Activated CD4-positive, alpha-beta T cell treated with anti-CD3 and anti-CD28 coated beads, Interleukin-2, amount 50 U/mL, for 48 hours (primary cell): ENCODE data around the gene SCAANT1.
A peak's percentile ranks its signal among the peaks of the same experiment; 100 is the strongest.

Source experiments
- DNase-seq, 2 experiments: peaks; one replicate each; pipeline ENCODE4 v3.0.0-alpha.2; 2020

Gene SCAANT1

DNA sequence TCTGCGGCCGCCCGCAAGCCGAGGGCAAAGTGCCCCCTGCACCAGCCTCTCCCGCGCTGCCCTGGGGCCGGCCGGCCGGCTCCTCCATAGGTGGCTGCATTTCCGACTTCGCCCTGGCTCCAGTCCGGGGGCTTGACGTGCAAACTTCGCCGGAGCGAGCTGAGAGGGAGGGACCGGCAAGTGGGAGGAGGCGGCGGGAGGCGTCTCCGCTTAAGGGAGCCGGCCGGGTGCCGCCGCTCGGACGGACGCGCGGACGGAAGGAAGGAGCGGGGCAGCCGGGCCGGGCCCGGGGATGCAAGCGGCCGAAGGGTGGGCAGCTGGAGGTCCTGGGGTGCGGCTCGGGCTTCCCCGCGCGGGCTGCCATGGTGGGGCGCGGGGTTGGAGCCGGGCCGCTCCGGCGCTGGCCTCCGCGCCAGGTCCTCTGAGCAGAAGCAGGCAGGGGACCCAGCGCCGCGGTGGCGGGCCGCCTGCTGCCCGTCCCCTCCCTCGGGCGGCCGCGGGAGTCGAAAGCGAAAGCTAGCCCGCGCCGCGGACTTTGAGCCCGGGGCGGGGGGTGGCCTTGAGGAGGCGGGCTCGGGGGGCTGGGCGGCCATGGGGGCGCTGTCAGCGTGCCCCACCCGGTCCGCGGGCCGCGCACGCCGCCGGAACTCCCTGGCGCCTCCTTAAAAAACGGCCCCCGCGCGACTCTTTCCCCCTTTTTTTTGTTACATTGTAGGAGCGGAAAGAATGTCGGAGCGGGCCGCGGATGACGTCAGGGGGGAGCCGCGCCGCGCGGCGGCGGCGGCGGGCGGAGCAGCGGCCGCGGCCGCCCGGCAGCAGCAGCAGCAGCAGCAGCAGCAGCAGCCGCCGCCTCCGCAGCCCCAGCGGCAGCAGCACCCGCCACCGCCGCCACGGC is at the start of gene SCAANT1:
SCAANT1 (minus strand) TSS at position 511 of the 895 bp plus-strand sequence.
- peak; percentile 77 to 81 for DNase-seq

DNA sequence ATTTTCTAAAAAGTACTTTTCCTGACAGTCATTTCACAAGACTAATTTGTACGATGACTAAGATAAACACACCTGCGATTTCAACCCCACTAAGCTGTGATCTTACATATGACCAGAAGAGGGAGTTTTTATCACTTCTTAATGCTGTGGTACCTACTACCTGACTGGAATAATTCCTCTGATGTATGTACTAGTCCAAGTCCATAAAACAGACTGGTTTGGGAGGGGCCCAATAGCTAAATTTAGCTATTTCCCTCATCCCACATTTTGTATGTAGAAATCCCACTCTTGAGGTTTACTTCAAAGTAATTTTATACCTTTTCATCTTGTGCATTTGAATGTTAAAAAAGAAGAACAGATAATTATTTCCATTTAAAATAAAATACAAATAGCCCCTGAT is 49.7 kb upstream of the SCAANT1 start:
- no peak for DNase-seq

DNA sequence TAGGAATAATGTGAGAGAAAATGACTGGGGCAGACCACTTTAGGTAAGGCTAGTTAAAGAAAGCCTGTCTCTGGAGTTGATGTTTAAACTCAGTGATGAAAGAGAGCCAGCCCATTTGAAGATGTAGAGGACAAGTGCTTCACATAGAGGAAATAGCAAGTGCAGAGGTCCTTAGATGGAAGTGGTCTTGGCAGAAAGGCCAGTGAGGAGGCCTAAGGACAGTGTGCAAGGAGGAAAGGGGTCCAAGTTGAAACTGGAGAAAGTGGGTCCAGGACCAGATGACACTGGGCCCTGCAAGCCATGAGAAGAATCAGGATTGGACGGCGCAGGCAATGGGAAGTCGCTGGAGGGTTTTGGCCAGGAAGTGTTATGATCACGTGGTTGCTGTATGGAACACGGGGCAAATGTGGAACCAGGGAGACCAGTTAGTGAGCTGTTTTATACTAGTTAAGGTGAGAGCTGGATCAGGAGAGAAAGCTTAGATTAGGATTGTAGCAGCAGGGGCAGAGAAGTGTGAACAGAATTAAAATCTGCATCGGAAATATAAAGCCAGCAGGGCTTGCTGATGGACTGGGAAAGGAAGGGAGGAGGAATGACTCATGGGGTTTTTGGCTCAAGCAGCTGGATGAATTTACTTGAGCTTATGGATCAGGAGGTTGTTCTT is 48.0 kb upstream of the SCAANT1 start:
- no peak for DNase-seq

DNA sequence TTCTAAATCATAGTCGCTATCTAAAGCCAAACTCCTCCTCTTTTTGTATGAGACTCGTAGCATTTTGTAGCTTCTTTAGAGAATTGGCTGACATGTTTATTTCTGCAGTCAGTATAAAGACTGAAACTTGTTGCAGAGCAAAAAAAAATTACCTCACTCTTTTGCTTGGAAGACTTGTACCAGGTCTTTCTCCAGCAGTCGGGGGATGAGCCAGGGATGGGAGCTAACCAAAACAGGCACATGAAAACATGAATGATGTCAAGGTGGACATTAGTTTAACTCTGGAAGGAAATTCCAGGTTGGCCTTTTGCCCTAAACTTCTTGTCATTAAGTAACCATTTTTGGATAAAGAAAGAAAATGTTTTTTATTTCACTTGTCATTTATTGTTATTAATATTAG is 47.0 kb upstream of the SCAANT1 start:
- DNase-seq, result no peak

DNA sequence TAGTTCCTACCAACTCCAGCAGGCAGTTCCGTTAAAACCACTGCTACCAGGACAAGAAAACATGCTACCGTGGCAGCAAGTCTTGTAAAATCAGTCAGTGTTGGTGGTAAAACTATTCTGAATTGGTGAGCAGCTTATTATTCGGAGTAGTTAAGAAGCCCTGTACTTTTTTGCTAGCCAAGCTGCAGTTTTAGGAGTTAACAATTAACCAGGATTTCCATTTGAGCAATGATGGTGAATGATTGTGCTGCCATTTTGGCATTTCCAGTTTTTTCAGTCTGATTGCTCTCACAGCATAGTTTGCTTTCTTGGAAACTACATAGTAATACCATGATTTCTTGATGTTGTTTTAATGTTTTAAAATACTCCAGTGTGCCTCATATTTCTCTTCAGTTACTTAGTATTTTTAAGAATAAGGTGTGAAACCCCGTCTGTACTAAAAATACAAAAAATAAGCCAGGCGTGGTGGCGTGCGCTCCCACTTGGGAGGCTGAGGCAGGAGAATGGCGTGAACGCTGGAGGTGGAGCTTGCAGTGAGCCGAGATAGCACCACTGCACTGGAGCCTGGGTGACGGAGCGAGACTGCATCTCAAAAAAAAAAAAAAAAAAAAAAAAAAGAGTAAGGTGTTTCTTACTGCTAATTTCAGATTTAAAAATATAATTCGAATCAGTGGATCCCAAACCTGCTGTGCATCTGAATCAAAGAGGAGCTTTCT is 43.8 kb upstream of the SCAANT1 start:
- no peak for DNase-seq

DNA sequence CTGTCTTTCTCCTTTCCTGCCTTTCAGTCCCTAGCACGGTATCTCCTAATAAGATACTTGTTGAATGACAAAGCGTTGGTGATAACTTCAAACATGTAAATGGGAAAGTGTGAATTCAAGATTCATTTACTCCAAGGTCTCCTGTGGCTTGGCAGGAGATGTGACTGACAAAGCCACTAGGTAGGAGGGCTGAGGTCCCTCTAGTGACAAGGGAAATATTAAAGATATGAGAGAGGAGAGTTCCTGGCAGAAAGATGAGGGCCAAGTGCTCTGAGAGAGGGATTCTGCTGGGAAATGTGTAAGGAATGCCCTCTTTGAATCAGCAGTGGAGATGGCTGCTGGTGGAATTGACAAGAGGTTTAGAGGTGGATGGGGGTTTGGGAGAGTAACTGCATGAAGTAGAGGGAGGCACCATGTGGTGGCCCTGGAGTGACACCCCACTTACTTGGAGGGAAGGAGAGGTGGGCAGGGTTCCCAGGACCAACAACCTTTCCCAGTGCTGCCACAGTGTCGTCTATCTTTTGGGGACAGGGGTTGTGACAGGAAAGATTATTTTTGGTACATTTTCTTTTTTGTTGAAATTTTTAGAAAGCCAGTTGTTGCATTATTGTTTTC is 43.0 kb upstream of the SCAANT1 start:
- no peak for DNase-seq

DNA sequence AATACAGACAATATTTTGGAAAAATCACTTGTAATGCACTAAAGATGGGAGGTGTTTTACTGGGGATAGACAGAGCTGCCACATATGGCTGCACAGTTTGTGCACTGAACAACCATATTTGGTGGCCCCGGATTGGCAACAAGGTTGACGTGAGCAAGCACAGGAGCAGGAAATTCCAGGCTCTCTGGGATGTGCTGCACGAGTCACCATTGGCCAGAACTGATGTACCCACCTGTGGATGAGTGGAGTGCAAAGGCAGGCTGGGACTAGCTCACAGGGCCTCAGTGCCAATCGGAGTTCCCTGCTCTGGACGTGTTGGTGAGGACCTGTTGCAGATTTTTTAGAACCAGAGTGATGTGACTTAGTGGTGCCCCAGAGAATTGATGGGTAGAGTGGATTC is 42.0 kb upstream of the SCAANT1 start:
- DNase-seq, result no peak

DNA sequence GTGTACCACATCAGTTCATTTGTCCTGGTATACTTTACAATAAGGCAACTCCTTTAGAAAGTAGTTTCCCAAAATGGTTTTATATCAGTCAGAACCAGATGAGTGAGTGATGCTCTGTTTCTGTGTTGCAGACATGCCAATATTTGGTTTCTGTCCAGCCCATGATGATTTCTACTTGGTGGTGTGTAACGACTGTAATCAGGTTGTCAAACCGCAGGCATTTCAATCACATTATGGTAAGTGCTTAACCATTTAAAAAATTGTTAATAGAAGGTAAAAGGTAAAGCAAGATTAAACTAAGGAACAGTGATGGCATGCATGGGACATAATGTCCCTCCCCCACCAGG is 40.0 kb upstream of the SCAANT1 start:
- DNase-seq, result no peak

DNA sequence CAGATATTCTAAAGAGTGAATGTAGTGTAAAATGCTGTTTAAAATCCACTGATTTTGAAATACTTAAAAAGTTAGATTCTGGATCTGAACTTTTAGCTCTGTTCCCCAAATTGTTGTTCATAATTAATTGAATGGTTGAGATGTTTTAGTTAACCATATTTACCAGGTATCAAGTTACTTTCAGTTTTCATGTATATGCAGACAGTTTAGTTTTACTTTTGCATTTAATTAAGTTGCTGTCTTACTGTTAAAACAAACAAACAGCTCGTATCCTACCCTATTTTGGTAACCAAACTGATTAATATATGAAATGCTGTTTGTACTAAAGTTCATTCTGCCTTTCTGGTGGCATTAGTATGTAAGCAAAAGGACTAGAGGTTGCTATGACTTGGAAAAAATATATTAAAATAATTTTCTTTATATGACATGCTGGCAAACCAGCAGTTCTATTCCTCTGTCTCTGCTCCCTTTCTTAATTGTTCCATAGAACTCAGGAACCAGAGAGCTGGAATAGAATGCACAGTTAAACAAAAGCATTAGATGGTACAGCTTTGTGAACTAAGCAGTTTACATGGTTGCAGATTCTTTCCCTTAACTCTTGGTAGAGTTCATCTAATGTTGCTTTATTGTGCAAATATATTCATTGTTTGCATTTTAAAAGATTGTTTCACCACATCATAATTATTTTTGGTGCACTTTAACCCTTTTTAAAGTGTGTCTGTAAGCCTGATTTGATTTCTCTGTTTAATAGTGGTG is 39.5 kb upstream of the SCAANT1 start:
- DNase-seq, result no peak

DNA sequence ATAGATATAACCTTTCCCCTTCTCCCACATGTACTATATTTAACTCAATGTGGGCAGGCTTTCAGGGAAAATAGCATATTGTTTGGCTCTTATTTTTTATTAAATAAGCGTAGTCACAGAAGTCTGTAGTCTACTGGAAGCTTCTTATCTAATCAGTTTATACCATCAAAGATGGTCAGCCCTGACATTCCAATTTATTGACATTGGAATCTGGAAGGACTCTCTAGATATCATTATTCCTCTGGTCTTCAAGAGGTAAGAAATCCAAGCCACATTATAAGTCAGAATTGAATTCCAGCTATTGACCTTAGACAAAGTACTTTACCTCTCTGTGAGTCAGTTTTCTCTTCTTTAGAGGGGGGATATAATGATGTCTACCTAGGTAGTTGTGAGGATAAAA is 38.5 kb upstream of the SCAANT1 start:
- DNase-seq, result no peak

DNA sequence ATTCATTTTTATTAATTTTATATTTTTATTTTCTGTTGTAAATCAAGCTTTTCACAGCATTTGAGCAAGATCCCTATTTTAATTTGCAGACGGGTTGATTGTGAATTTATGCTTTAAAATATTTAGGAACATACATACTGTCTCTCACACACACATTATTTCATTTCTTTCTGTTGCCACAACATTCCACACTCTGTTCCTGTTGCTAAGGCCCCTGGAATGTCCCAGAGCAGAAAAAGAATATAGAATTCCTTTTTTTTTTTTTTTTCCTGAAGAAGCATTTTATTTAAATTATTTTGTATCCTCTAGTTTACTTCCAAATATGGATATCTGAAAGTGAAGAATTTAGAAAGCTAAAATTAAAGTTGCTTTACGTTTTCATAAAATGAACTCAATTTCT is 36.8 kb upstream of the SCAANT1 start:
- no peak for DNase-seq

DNA sequence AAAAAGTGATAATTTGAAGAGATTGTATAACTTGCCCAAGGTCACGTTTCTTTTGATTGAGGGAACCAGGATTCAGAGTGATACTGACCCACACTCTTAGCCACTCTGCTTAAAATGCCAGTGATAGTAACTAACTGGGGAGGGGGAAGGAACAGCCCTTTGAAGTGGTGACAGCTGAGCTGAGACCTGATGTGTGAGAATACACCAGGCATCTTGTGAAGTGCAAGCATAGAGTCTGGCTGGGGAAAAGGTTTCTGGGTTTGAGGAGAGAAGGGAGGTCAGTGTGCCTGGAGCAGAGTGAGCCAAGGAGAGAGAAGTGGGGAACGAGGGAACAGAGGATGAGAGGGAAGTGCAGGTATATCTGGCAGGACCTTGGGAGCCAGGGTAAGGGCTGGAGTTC is 35.4 kb upstream of the SCAANT1 start:
- no peak for DNase-seq

DNA sequence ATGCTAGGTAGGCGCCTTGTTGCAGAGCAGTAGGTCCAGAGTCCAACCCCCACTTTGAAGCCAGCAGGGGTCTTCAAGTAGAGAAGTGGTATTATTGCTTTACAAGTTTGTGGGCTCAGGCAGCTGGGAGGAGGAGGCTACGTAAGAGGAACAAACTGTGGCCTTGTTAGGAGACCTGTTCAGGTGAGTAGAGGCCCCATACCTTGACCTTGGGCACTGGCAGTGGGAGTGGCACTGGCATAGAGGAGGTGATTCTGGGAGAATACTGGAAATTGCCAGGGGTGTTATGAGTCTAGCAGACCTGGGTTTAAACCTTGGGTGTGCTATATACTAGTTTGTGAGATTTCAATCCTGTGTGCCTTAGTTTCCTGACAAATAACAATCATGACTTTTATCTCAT is 34.6 kb upstream of the SCAANT1 start:
- no peak for DNase-seq

DNA sequence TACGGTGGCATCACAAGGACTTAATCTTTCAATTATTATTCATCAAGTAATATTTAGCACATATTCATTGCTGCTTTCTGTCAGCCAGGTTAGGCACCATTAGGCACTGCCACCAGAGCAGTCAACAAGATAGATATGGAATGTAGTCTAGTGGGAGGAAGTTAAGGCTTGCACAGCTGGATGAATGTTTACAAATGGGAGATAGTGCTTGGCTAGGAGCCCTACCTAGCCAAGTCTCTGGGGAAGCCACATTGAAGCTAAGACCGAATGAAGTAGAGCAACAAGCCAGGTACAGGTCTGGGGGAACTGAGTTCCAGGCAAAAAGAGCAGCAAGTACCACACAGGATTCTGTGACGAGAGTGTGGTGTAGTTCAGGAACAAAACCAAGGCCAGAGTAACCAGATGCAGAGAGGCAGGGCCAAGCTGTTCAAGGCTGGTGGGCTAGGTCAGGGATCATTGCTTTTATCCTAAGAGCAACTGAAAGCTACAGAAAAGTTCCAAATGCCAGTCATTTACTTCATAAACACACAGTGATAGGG is 33.4 kb upstream of the SCAANT1 start:
- no peak for DNase-seq

DNA sequence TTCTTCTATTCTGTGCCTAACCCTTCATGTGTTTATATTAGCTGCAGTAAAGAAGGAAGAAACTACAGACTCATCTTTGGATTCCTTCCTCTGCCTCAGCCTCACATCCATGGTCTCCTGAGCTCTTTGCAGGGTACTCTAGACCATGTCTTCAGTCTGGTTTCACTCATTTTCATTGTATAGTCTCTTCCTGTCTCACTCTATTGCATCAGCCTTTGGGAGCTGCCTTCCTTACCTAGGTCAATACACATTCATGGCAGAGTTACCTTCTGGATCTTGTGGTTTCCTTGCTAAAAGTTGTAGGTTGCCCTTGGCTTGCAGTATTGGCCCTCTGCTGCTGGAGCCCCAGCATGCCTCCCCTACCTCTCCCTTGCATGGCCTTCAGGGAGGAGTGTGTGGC is 31.5 kb upstream of the SCAANT1 start:
- DNase-seq, result no peak

DNA sequence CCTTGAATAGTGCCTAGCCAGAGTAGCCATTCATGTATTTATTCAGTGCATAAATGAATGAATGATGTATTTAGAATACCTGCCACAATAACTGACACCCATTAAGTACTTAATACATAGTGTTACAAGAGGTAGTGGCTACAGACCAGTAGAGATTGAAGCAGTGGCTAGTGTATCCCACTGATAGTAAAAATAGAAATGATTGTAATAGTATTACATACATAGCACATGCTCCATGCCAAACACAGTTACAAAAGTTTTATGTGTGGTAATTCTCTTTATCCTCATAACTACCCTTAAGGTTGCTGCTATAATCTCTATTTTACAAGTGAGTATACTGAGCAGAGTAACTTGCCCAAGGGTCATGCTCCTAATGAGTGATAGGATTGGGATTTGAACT is 30.3 kb upstream of the SCAANT1 start:
- DNase-seq, result no peak

DNA sequence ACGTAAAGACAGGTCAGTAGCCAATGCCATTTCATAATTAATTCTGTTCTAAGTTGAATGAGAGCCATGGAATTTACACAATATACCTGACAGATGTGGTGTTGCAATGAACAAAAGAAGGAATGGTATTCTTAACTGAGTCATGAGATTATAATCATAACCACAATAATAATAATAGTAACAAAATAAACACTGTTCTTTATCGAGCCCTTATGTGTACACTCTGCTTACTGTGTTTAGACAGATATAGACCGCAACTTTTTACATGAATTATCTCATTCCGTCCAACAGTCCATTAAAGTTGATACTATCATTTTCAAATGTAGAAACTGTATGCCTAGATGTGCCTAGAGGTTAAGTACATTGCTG is 28.2 kb upstream of the SCAANT1 start:
- DNase-seq, result no peak

DNA sequence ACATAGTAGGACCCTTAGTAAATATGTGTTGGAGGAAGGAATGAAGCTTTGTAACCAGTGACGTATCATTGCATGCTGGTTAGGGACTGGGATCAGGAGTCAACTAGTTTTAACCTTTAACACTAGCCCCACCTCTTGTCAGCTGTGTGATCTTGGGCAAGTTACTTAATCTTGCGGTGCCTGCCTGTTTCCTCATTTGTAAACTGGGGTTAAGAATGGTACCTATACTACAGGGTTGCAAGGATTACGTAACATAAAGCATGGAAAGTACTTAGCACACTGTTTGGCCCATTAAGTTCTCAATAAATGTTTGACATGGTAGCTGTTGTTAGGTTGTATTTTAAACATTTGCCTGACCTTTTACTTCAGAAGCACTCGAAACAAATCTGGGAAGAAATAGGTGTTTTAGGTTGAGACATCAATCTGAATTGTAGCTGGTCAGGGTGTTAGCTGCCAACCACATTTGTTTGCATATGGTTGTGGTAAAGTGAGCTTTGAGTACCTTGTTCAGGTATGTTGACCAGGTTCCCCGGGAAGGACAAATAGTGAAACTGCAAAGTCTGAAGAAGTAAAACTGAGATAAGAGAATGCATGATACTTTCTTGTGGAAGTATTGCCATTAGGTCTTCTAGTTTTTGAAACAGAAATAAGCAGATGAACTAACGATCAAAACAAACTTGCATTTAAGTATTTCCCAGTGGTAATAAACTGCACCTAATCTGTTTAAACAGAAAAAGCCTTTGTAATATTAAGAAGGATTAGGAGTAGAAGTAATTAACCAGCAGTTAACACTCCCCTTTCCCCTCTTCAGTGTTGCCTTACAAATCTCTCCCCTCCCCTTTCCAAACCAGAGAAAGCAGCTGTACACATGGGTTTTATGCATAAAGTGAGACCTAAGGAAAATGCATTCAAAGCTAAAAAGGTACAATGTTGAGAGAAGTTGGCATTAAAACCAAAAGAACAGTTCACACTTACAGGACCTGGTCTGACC is 25.8 kb upstream of the SCAANT1 start:
- DNase-seq, result no peak

DNA sequence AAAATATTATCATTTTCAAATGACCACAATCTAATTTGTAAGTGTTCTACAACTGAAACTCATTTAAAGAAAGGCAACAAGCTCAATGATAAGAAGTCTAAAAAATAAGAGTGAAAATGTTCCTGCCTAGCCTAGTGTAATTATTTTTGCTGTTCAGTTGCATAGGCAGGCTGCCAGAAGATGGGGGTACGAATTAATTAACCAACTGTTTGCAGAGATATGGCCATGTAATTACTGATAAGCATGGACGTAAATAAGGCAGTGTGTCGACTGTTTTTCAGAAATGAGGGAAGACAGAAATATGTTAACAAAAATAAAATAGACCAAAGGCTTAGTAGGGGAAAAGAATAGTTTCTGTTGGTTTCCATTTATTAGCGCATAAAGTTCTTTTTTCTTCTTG is 24.7 kb upstream of the SCAANT1 start:
- no peak for DNase-seq

DNA sequence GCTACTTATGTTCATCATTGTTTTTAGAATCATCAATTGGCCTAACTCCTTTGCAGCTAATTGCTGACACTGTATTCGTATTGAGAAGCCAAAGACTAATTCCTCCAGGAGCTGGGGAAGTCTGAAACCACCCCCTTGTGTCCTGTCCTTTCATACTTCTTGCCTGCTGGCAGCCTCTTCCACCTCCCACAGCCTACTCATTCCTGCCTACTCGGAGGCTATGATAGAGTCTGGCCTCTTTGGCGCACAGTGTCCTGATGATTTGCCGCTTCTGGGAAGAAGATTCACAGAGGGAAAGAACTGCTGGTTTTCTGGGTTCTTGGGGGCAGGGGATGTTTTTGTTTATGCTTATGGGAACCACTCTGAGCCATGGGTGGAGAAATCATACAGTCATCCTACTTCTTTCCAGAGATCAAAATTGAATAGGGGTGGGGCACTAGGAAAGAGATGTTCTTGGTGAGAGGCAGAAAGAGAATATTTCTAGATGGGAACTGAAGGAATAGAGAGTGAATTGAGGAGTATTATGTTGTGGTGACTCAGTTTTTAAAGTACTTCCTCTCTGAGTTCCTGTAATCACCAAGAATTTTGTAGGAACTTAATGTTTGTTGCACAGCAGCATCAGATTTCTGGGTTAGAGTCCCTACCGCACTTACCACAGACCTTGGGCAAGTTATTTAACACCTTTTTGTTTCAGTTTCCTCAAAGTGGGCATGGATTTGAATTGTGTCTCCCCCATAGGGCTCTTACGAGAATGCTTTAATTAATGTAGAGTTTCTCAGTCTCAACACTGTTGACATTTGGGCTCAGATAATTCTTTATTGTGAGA is 22.1 kb upstream of the SCAANT1 start:
- no peak for DNase-seq
